IPS-NIHi7 (cell line): ENCODE results near the gene ZFYVE19.

ENCODE experiments used
- DNase-seq: peaks from one replicate; pipeline ENCODE4 v3.0.0; 2012; ENCODE audit warnings: mixed read lengths; ENCODE audit errors: extremely low spot score

ZFYVE19 gene

DNA sequence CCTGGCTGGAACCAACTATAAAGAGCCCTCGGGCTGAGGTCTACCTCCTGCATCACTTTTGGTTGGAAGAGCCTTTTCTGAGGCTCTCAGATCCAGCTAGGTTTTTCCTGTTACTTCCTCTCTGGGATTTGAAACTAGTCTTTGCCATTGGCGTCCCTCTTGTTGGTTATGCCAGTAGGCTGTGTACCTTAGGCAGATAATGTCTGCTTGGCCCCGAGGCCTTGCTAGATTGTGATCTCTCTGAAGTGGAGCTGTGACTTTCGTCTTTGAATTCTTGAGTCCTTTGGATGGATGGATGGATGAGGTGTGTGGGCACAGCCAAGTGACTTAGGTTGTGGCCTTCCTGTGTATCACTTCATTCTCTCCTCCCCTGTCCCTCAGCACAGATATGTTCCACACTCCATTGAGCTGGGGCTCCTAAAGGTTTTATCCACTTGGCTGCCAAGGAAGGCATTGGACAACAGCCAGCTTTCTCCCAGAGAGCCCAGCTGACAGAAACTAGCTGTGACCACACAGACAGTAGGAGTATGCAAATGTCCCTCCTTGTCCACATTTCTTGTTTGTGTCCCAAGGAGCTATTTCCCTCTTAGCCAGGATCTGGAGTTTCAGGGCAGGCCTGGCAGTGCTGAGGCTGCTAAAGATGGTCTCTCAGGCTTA, 8.3 kb downstream of the ZFYVE19 start:
- no peak for DNase-seq

DNA sequence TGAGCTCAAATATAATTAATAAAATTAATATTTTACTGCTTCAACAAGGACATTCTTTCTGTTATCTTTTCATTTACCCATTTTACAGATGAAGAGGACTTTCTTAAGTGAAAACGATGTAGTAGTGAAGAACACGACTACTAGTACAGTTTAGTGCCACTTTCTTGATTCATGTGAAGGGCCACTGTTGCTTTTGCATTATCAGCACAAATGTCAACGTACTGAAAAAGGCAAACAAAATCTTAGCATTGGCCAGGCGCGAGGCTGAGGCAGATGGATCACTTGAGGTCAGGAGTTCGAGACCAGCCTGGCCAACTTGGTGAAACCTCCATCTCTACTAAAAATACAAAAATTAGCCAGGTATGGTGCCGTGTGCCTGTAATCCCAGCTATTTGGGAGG, 12.2 kb downstream of the ZFYVE19 start:
- no peak for DNase-seq

DNA sequence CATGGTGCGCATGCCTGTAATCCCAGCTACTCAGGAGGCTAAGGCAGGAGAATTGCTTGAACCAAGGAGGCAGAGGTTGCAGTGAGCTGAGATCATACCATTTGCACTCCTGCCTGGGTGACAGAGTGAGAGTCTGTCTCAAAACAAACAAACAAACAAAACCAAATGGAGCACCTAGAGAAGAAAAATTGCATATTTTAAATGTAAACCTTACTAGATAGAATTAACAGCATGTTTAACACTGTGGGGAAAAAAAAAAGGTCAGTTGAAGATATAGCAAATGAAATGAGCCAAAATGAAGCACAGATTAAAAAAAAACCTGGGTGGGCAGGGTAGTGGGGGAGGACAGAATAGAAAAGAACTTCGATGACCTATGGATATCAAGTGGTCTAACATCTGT, 14.3 kb downstream of the ZFYVE19 start:
- DNase-seq = no peak

DNA sequence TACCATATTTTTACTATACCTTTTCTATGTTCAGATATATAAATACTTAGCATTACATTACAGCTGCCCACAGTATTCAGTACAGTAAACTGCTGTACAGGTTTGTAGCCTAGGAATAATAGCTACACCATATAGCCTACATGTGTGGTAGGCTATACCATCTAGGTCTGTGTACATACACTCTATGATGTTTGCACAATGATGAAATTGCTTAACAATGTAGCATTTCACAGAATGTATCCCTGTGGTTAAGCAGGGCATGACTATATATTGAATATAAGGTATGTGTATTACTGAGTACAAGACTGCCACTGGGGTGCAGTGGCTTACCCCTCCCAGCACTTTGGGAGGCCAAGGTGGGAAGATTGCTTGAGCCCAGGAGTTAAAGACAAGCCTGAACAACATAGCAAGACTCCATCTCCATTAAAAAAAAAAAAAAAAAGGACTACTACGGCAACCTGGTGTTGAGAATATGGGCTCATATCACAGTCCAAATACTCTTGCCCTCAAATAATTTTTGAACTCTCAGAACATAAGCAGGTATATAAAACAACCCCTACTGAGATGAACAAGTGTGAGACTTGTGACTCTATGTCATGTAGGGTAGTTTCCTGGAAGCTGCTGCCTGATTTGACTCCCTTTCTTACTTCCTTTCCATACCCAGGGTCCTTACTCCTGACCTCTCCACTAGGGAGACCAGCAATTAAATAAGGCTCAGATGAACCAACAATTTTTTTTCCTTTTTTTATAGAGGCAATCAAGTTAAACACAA, 16.9 kb downstream of the ZFYVE19 start:
- no peak for DNase-seq

DNA sequence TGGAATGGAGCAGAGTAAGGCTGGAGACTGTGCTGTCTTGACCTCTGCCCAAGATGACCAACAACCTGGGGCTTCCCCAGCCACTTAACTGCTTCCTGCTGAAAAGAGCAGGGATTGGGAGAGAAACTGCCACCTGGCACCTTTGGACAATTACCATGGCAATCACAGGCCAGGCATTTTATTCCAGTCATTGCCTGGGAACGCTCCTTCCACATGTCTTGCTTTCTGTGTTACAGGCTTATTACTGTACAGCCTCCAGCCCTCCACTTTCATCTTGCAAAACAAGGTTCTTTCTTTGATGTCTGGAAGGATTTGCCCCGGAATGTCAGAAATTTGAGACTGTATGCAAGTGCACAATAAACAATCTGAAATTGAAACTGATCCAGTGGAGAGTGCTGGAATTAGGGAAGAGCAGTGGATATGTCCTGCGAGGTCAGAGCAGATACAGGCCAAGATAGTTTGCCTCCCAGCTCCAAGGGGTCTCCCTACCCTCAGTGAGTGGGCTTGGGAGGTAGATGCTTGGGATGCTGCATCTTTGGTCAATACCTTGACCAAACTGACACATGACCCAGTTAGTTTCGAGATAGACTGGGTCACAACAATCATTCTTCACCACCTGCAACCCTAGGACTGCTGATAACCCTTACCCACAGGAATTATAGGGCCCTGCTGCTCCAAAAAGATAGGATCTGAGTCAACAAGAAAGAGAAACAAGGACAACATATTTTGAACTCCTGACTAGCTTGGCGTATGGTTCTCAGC, 19.0 kb downstream of the ZFYVE19 start:
- DNase-seq = no peak

DNA sequence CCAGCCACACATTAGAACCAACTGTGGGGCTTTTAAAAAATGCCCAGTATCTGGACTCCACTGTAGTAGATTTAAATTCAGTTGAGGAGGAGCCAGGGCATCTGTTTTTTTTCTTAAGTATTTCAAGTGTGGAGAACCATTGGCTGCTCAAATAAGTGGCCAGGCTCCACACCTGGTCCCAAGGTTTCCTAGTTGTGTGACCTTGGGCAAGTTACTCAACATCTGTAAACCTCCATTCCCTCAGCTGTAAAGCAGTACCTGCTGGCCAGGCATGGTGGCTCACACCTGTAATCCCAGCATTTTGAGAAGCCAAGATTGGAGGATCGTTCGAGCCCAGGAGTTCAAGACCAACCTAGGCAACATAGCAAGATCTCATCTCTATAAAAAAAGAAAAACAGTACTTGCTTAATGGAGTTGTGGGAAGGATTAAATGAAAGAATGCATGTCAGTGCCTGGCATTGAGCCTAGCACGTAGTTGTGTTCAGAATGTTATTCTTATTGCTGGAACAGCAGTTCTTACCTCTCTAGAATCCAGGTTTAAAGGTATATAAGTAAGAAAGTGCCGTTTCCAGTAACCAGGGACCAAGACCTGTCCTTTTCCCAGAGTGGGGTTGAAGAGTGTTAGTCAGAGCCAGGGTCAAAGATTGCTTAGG, 19.7 kb downstream of the ZFYVE19 start:
- DNase-seq = no peak

DNA sequence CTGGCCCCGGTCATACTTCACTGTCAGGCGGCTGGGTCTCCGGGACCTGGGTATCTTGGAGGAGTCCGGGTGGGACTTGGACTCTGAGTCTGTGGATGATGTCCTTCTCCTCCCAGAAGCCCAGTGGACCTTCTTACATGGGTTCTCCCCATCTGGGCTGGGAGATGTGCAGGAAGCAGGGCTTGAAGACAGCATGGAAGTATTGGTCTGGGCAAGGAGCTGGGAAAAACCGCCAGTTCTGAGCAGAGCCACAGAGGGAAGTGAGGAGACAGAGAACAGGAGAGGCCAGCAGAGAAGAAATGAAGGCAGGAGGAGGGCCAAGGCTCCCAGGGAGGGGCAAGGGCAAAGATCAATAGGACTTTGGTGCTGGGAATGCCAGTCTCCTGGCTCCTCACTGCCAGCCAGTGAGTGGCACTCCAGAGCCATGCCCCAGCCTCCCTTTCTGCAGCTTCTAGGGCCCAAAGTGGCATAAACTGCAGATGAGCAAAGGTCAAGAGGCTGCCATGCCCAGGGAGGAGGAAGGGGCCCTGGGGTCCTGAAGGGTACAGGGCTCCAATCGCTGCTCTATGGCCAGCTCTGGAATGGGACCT, 21.7 kb downstream of the ZFYVE19 start, which contains the start of gene PPP1R14D:
PPP1R14D (minus strand) TSS at position 262 of the 590 bp plus-strand sequence; CDS start at position 195, 67 bp downstream.
- DNase-seq = no peak

DNA sequence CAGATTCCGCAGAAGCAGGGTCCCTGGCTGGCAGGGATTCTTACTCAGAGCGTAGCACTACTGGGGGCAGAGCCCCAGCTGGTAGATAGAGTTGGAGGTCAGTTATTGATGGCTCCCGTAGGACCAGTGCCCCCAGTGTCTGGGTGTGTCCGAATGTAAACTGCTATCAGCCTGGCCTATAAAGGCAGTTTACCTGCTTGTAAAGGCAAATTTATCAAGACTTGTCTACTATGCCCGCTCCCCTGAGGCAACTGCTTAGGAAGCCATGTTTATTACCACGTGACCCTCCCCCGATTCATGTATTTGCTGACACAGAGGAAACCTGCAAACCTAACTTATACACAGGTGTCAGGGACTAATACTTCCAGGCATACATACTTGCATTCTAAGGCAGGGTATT, 22.2 kb downstream of the ZFYVE19 start:
- no peak for DNase-seq

DNA sequence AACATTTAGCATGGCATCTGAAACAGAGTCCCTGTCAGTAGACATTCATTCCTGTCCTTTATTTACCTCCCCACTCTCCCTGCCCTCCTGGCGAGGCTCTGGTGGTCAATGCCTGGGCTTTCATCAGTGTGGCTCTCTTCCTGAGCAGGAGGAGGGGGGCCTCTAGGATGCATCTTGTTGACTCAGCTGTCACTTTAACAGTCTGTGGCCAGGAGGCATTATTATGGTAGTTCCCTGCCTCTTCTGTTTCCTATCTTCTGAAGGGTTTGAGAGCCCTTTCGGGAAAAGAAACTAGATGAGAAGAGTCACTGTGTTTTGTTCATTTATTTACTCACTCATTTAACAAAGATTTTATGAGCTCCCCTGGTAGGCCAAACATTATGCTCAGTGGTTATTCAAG, 24.0 kb downstream of the ZFYVE19 start:
- no peak for DNase-seq

DNA sequence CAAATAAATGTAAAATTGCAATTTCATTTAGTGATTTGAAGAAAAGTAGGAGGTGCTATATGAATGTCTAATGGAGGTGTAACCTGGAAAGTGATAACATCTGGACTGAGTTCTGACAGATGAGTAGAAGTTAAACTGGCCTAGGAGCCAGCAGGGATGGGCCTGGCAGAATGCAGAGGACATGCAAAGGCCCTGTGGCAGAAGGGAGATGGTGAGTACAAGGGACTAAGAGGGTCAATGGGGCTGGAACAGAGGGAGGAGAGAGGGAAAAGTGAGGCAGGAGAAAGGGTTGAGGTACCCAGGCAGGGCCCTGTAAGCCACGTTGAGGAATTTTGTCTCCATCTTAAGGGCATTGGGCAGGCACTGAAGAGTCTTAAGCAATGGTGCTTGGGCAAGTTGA, 25.0 kb downstream of the ZFYVE19 start:
- DNase-seq = no peak

DNA sequence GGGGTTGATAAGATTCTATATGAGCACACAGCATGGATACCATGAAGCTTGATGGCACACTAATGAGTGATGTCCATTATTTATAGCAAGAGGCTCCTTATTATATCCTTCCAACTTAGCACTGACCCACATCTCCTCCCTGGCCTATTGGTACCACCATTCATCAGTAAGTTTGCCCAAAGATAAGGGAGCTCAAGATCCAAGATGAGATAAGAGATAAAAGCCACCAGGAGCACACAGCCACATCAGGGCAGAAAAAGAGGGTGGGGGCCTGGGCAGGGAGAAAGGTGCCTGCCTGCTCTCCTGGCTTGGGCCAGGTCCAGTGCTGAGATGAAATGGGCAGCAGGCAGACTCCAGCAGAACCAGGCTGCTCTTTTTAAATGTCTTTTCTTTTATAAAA, 26.0 kb downstream of the ZFYVE19 start:
- no peak for DNase-seq

DNA sequence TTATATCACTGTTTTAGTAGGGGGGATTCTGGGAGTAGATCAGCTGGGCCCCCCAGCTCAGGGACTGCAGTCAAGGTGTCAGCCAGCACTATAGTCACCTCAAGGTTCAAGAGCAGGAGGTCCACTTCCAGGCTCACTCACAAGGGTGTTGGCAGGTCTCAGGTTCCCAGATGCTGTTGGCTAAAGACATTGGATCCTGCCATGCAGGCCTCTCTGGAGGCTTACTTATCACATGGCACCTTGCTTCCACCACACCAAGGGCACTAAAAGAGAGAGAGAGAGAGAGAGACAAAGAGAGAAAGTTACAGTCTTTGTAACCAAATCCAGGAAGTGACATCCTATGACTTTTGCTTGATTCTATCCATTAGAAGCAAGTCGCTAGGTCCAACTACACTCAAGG, 29.1 kb downstream of the ZFYVE19 start:
- DNase-seq = no peak

DNA sequence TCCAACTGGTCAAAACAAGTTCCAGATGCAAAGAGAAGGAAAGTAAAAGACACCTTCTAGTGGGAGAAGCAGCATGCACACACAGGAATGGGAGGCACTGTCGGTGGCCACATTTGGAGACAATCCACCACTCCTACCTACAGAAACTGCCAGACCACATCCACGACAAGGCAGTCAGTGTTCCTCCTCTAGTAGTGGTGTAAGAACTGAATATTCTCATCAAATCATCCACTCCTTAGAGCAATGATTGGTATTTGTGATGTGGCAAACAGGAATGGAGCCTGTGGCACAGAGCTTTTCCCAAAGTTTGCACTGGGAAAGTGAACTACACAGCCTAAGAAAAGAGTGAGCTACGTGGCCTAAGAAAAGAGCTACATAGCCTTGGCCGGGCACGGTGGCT, 31.9 kb downstream of the ZFYVE19 start:
- DNase-seq = no peak

DNA sequence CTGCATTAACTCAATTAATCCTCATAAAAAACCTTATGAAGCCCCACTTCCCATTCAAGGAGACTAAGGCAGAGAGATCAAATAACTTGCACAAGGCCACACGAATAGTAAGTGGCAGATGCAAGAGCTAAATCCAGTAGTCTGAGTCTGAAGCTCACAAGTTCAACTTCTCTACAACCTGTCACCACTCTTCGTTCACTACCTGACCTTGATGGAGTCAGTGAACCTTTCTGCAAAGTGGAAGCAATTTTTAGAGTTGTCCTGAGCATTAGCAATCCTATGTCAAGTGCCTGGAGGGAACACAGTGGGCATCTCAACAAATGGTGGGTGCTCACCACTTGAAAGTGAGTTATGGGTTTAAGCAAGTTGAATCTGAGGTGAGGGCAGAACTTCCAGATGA, 34.9 kb downstream of the ZFYVE19 start:
- DNase-seq = no peak

DNA sequence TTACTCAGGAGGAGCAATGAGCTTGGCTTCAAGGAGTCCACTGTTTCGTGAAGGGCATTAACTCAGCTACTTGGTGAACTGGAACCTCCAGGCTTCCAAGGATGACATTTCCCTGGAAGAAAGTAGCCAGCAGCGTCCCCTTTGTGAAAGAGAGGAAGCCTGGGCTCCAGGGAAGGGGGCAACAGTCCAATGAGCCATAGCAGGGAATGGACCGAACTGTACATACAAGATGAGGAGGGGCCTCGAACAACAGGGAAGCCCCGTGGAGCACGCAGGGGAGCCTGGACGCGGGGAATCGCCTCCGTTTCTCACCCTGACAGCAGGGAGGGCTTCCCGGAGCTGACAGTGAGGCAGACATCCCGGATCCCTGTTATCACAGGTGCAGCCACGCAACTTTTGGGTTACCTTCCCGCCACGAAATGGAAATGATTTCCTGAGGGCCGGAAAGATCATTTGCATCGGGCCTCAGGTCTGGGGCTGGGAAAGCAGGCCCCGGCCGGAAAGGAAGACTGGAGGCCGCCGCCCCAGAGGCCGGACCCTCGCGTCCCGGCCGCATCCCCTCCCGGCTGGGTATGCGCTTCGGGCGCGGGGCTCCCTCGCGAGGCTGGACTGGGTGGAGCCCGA, 36.5 kb downstream of the ZFYVE19 start:
- no peak for DNase-seq

DNA sequence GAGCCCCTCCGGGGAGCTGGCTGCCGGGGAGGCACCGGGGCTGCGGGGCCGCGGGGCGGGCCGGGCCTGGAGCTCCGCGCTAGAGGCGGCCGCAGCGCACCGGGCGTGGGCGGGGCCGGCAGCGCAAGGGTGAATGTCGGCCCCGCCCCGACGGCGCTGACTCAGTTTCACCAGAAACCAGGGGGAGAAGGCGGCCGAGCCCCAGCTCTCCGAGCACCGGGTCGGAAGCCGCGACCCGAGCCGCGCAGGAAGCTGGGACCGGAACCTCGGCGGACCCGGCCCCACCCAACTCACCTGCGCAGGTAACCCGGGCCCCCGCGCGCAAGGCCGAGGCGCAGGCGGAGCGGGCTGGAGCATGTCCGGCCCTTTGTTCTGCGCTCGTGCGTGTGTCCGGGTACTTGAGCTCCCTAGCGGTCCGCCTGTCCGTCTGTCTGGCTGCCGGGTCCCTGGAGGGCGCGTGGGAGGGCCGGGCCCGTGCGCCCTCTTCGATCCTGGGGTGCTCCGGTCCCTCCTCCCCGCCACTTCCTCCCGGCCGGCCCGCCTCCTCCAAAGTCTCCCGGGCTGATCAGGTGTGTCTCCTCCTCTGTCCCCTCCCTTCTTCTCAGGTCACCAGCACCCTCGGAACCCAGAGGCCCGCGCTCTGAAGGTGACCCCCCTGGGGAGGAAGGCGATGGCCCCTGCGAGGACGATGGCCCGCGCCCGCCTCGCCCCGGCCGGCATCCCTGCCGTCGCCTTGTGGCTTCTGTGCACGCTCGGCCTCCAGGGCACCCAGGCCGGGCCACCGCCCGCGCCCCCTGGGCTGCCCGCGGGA, 37.2 kb downstream of the ZFYVE19 start, which contains the start of gene SPINT1:
SPINT1 (plus strand) TSS at position 164 of the 811 bp plus-strand sequence; CDS start at position 671, 507 bp downstream.
- DNase-seq = peak; percentile 70

DNA sequence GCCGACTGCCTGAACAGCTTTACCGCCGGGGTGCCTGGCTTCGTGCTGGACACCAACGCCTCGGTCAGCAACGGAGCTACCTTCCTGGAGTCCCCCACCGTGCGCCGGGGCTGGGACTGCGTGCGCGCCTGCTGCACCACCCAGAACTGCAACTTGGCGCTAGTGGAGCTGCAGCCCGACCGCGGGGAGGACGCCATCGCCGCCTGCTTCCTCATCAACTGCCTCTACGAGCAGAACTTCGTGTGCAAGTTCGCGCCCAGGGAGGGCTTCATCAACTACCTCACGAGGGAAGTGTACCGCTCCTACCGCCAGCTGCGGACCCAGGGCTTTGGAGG, 37.8 kb downstream of the ZFYVE19 start:
- no peak for DNase-seq

DNA sequence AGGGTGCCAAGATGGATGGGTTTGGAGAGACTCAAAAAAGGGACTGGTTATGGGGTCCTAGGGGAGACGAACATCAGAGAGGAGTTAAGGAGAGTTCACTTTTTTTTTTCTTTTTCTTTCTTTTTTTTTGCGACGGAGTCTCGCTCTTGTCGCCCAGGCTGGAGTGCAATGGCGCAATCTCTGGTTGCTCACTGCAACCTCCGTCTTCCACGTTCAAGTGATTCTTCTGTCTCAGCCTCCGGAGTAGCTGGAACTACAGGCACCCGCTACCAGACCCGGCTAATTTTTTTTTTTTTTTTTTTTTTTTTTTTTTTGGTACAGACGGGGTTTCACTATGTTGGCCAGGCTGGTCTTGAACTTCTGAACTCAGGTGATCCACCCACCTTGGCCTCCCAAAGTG, 38.1 kb downstream of the ZFYVE19 start:
- no peak for DNase-seq

DNA sequence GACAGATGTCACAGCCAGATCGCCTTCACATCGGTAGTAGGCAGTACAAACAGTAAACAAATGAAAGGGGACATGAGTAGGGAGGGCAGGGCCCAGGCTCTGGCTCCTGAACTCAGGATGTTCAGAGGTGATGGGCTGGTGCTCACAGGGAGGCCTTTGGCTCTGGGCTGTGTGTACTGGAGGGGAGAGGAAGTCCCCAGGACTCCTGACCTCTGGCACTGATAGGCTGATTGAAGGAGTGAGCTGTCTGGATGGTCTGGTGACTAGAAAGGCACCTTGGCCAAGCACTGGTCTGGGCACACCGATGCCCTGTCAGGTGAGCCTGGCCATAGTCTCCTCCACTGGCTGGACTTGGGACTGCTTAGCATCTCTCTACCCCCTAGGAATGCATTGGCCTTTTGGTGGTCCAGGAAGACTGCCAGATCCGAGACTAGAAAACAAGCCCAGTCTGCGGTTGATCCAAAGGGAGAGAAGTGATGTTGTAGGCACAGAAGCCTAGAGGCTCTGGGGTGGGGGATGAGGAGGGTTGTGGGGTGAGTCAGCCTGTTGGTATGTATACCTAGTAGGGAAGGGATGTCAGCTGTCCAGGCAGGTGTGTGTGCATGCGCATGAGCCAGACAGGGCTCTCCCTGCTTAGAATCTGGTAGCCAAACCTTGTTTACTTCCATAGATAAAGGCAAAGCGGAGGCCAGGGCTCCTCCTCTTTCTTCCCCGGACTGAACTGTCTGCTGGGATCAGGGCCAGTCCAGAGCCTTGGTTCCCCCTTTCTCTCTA, 38.8 kb downstream of the ZFYVE19 start:
- DNase-seq = peak; percentile 59

DNA sequence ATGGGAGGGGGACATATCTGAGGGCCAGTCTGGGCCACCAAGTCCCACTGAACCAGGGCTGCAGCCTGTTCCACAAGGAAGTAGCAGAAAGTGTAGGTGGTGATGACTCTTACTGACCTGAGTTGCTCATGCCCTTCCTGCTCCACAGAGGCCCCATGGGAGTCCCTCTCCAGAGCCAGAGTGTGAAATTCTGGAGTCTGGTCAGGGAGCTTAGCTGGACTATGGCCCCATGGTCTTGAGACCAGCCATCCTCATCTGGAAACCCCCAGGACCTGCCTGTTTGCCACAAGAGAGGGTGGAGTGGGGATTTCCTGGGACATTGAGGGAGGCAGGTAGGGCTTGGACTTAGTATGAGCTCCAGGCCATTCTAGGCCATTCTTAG, 39.9 kb downstream of the ZFYVE19 start:
- no peak for DNase-seq
